NCI-H2081 (cell line): ENCODE data around the gene ZNF440.
"Not testable (repeated sequence)": the region's sequence is repeated elsewhere in the genome, so short reads cannot be mapped to it uniquely, and the experiment has no call there.

Experiments
- DNase-seq, 2 experiments: peaks; one replicate each; lab custom pipeline; 2025; lab: John Stamatoyannopoulos, UW

ZNF440 gene

GRCh38 chr19:11814029-11814699, at the start of gene ZNF440:
Gene ZNF440, plus strand, starts transcription at chr19:11814273. Its CDS starts 175 bp downstream, at chr19:11814448.
- DNase-seq = peak; percentile 88 to 93

- DNase-seq = peak; percentile 85 to 87
Observed at GRCh38 chr19:11766597-11767591, 47.2 kb upstream of the ZNF440 start, which contains the start of gene ZNF441. Gene ZNF441, plus strand, starts transcription at chr19:11767000. Its CDS starts 194 bp downstream, at chr19:11767194.

GRCh38 chr19:11767633-11768133, 46.4 kb upstream of the ZNF440 start:
- no peak for DNase-seq

GRCh38 chr19:11769995-11770394, 44.1 kb upstream of the ZNF440 start:
- no peak for DNase-seq

GRCh38 chr19:11771520-11771919, 42.6 kb upstream of the ZNF440 start:
- peak in 1 of 2 experiments; percentile 4 for DNase-seq

- DNase-seq = not testable (repeated sequence)
Observed at GRCh38 chr19:11776669-11777068, 37.4 kb upstream of the ZNF440 start.

- DNase-seq = no peak
Observed at GRCh38 chr19:11780431-11781020, 33.5 kb upstream of the ZNF440 start.

- DNase-seq = no peak
Observed at GRCh38 chr19:11781295-11782057, 32.6 kb upstream of the ZNF440 start.

- no peak for DNase-seq
Observed at GRCh38 chr19:11783767-11784166, 30.3 kb upstream of the ZNF440 start.

- DNase-seq = no peak
Observed at GRCh38 chr19:11784356-11784755, 29.7 kb upstream of the ZNF440 start.

- DNase-seq = no peak
Observed at GRCh38 chr19:11787536-11787935, 26.5 kb upstream of the ZNF440 start.

GRCh38 chr19:11792942-11793341, 21.1 kb upstream of the ZNF440 start:
- DNase-seq = no peak

- DNase-seq = peak; percentile 94 to 96
Observed at GRCh38 chr19:11797491-11797890, 16.6 kb upstream of the ZNF440 start.

- DNase-seq = peak; percentile 89 to 94
Observed at GRCh38 chr19:11798391-11799330, 15.4 kb upstream of the ZNF440 start, which contains the start of gene ZNF491. Gene ZNF491, plus strand, starts transcription at chr19:11798523. Its CDS starts 7,431 bp downstream, at chr19:11805954.

- DNase-seq = no peak
Observed at GRCh38 chr19:11806354-11807098, 7.5 kb upstream of the ZNF440 start.

- no peak for DNase-seq
Observed at GRCh38 chr19:11807099-11807380, 7.0 kb upstream of the ZNF440 start.

GRCh38 chr19:11813703-11814028, 407 bp upstream of the ZNF440 start:
- DNase-seq = no peak

- no peak for DNase-seq
Observed at GRCh38 chr19:11814700-11815035, 595 bp downstream of the ZNF440 start.

GRCh38 chr19:11821474-11822109, 7.5 kb downstream of the ZNF440 start:
- no peak for DNase-seq
